ENCODE measurements around the gene HIGD1C.
"Not testable (repeated sequence)": the region's sequence is repeated elsewhere in the genome, so short reads cannot be mapped to it uniquely, and the experiment has no call there.

DNA sequence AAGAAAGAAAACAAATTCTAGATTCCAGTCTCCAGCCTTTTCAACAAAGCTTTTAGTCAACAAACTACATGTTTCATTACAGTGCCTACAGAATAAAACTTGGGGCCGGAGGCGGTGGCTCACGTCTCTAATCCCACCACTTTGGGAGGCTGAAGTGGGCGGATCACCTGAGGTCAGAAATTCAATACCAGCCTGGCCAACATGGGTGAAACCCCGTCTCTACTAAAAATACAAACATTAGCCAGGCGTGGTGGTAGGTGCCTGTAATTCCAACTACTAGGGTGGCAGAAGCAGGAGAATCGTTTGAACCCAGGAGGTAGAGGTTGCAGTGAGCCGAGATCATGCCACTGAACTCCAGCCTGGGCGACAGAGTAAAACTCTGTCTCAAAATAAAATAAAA lies 62.1 kb downstream of the HIGD1C start:
- not testable (repeated sequence) for TF ChIP-seq CTCF (IDR thresholded peaks at IDR 0.05); ZNF138 (CRISPR knock-in tag; conservative IDR thresholded peaks at IDR 0.05); ATF1 (CRISPR knock-in tag; IDR thresholded peaks at IDR 0.05); NR2C2 (CRISPR knock-in tag; IDR thresholded peaks at IDR 0.05); CREB1 (CRISPR knock-in tag; IDR thresholded peaks at IDR 0.05); TCF7 (CRISPR knock-in tag; IDR thresholded peaks at IDR 0.05; ENCODE audit: low read depth); ZNF232 (CRISPR knock-in tag; IDR thresholded peaks at IDR 0.05); FOXK1 (CRISPR knock-in tag; IDR thresholded peaks at IDR 0.05); MLX (CRISPR knock-in tag; IDR thresholded peaks at IDR 0.05); USF2 (CRISPR knock-in tag; IDR thresholded peaks at IDR 0.05); ETV6 (CRISPR knock-in tag; IDR thresholded peaks at IDR 0.05)
- TF ChIP-seq, protein P1, sequence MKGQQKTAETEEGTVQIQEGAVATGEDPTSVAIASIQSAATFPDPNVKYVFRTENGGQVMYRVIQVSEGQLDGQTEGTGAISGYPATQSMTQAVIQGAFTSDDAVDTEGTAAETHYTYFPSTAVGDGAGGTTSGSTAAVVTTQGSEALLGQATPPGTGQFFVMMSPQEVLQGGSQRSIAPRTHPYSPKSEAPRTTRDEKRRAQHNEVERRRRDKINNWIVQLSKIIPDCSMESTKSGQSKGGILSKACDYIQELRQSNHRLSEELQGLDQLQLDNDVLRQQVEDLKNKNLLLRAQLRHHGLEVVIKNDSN (CRISPR knock-in tag; IDR thresholded peaks at IDR 0.05), result not testable (repeated sequence)
- TF ChIP-seq, protein P2, sequence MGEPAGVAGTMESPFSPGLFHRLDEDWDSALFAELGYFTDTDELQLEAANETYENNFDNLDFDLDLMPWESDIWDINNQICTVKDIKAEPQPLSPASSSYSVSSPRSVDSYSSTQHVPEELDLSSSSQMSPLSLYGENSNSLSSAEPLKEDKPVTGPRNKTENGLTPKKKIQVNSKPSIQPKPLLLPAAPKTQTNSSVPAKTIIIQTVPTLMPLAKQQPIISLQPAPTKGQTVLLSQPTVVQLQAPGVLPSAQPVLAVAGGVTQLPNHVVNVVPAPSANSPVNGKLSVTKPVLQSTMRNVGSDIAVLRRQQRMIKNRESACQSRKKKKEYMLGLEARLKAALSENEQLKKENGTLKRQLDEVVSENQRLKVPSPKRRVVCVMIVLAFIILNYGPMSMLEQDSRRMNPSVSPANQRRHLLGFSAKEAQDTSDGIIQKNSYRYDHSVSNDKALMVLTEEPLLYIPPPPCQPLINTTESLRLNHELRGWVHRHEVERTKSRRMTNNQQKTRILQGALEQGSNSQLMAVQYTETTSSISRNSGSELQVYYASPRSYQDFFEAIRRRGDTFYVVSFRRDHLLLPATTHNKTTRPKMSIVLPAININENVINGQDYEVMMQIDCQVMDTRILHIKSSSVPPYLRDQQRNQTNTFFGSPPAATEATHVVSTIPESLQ (CRISPR knock-in tag; IDR thresholded peaks at IDR 0.05), result not testable (repeated sequence)

All from WTC11 (cell line).